Measurements from ENCODE around the gene IFNGR2. TPM values are rescaled to one million over a fixed set of nuclear protein-coding genes. Genes with fewer than 3 reads are reported as not detected.

Gene IFNGR2
- total and polyA plus RNA-seq, 2 donors (not counting 1 experiment from before 2014, with no cell fraction given), result 50.7 to 57.6 TPM

- H3K36me3 ChIP-seq (ENCODE audit: control insufficient read depth, insufficient read depth, low read length), result peaks cover 18% of the 10 kb centered on the region
- H3K4me2 ChIP-seq (ENCODE audit: extremely low read depth, insufficient read depth, low read length), result no peak overlapping the region
- H3K79me2 ChIP-seq (ENCODE audit: control insufficient read depth, insufficient read depth, low read length), result no peaks in the 10 kb centered on the region
- no peak overlapping the region for H2AFZ ChIP-seq (ENCODE audit: low read length)
- TF ChIP-seq CTCF (conservative IDR thresholded peaks at IDR 0.05 in 1 of 2, IDR thresholded peaks at IDR 0.05 in 1 of 2; ENCODE audit: low read depth in 1 of 2, low read length in 2 of 2), result no peak
- no peak for TF ChIP-seq EZH2 (IDR thresholded peaks at IDR 0.05; ENCODE audit: low read length, missing control alignments)
- no peaks in the 10 kb centered on the region for H4K20me1 ChIP-seq (ENCODE audit: control insufficient read depth, extremely low read depth, insufficient read depth, low read length)
- no peak overlapping the region for H3K9ac ChIP-seq (ENCODE audit: insufficient read depth, low read length)
- no peak overlapping the region for H3K27ac ChIP-seq (ENCODE audit: insufficient read depth, low read length)
- no peaks in the 10 kb centered on the region for H3K4me1 ChIP-seq (ENCODE audit: control insufficient read depth, extremely low read depth, insufficient read depth, low read length)
- no peaks in the 10 kb centered on the region for H3K9me3 ChIP-seq (ENCODE audit: control insufficient read depth, insufficient read depth, low read depth, low read length)
- no peak for DNase-seq (ENCODE audit: low read depth in 2 of 2)
- no peaks in the 10 kb centered on the region for H3K27me3 ChIP-seq (ENCODE audit: control insufficient read depth, insufficient read depth, low read length)
- no peak overlapping the region for H3K4me3 ChIP-seq (replicated peaks in 1 of 4; ENCODE audit: control extremely low read depth in 1 of 4, insufficient read depth in 1 of 4, low read depth in 3 of 4, low read length in 4 of 4)
Observed at GRCh38 chr21:33425825-33426224, 22.6 kb downstream of the IFNGR2 start.

GRCh38 chr21:33427051-33427450 is 23.8 kb downstream of the IFNGR2 start:
- TF ChIP-seq CTCF (conservative IDR thresholded peaks at IDR 0.05 in 1 of 2, IDR thresholded peaks at IDR 0.05 in 1 of 2; ENCODE audit: low read depth in 1 of 2, low read length in 2 of 2) (no peak), EZH2 (IDR thresholded peaks at IDR 0.05; ENCODE audit: low read length, missing control alignments) (no peak)
- Histone ChIP-seq H3K4me1 (ENCODE audit: control insufficient read depth, extremely low read depth, insufficient read depth, low read length) (no peaks in the 10 kb centered on the region), H3K27ac (ENCODE audit: insufficient read depth, low read length) (no peak overlapping the region), H3K79me2 (ENCODE audit: control insufficient read depth, insufficient read depth, low read length) (no peaks in the 10 kb centered on the region), H3K9ac (ENCODE audit: insufficient read depth, low read length) (no peak overlapping the region), H2AFZ (ENCODE audit: low read length) (no peak overlapping the region), H3K4me2 (ENCODE audit: extremely low read depth, insufficient read depth, low read length) (no peak overlapping the region), H3K9me3 (ENCODE audit: control insufficient read depth, insufficient read depth, low read depth, low read length) (no peaks in the 10 kb centered on the region), H3K27me3 (ENCODE audit: control insufficient read depth, insufficient read depth, low read length) (no peaks in the 10 kb centered on the region), H3K36me3 (ENCODE audit: control insufficient read depth, insufficient read depth, low read length) (peaks cover 14% of the 10 kb centered on the region), H4K20me1 (ENCODE audit: control insufficient read depth, extremely low read depth, insufficient read depth, low read length) (no peaks in the 10 kb centered on the region), H3K4me3 (replicated peaks in 1 of 4; ENCODE audit: control extremely low read depth in 1 of 4, insufficient read depth in 1 of 4, low read depth in 3 of 4, low read length in 4 of 4) (no peak overlapping the region)
- no peak for DNase-seq (ENCODE audit: low read depth in 2 of 2)

- no peak overlapping the region for H3K9ac ChIP-seq (ENCODE audit: insufficient read depth, low read length)
- H3K79me2 ChIP-seq (ENCODE audit: control insufficient read depth, insufficient read depth, low read length), result no peaks in the 10 kb centered on the region
- no peaks in the 10 kb centered on the region for H3K4me1 ChIP-seq (ENCODE audit: control insufficient read depth, extremely low read depth, insufficient read depth, low read length)
- no peak overlapping the region for H3K27ac ChIP-seq (ENCODE audit: insufficient read depth, low read length)
- H3K36me3 ChIP-seq (ENCODE audit: control insufficient read depth, insufficient read depth, low read length), result peaks cover 22% of the 10 kb centered on the region
- TF ChIP-seq EZH2 (IDR thresholded peaks at IDR 0.05; ENCODE audit: low read length, missing control alignments), result no peak
- no peak overlapping the region for H2AFZ ChIP-seq (ENCODE audit: low read length)
- H3K4me2 ChIP-seq (ENCODE audit: extremely low read depth, insufficient read depth, low read length), result no peak overlapping the region
- no peaks in the 10 kb centered on the region for H3K9me3 ChIP-seq (ENCODE audit: control insufficient read depth, insufficient read depth, low read depth, low read length)
- DNase-seq (ENCODE audit: low read depth in 2 of 2), result peak in 1 of 2 donors; percentile 17
- H3K4me3 ChIP-seq (replicated peaks in 1 of 4; ENCODE audit: control extremely low read depth in 1 of 4, insufficient read depth in 1 of 4, low read depth in 3 of 4, low read length in 4 of 4), result no peak overlapping the region
- H4K20me1 ChIP-seq (ENCODE audit: control insufficient read depth, extremely low read depth, insufficient read depth, low read length), result no peaks in the 10 kb centered on the region
- no peaks in the 10 kb centered on the region for H3K27me3 ChIP-seq (ENCODE audit: control insufficient read depth, insufficient read depth, low read length)
Observed at GRCh38 chr21:33428669-33429068, 25.5 kb downstream of the IFNGR2 start.
